GM21786 (cell line): ENCODE measurements around the gene KLHL17.

Source experiments
- ATAC-seq: cut with Tn5 transposase; IDR thresholded peaks from one replicate; pipeline ENCODE4 v1.9.1; 2021; ENCODE audit not compliant: unreplicated experiment

The KLHL17 gene

GRCh38 chr1:960363-961131, at the start of gene KLHL17:
Gene KLHL17, plus strand, starts transcription at chr1:960584. Its CDS starts 110 bp downstream, at chr1:960694.
- ATAC-seq = peak; percentile 36

- ATAC-seq = no peak
These were observed 49.3 kb upstream of the KLHL17 start for GRCh38 chr1:910881-911721.

GRCh38 chr1:911875-912739, 48.3 kb upstream of the KLHL17 start:
- no peak for ATAC-seq

GRCh38 chr1:912740-913301, 47.6 kb upstream of the KLHL17 start:
- no peak for ATAC-seq

- ATAC-seq = no peak
These were observed 46.8 kb upstream of the KLHL17 start for GRCh38 chr1:913491-914130.

- ATAC-seq = no peak
These were observed 46.1 kb upstream of the KLHL17 start for GRCh38 chr1:914131-914890.

GRCh38 chr1:914891-915280, 45.5 kb upstream of the KLHL17 start:
- no peak for ATAC-seq

GRCh38 chr1:915295-916172, 44.9 kb upstream of the KLHL17 start:
- ATAC-seq = no peak

GRCh38 chr1:916173-917075, 44.0 kb upstream of the KLHL17 start:
- no peak for ATAC-seq

- no peak for ATAC-seq
These were observed 43.3 kb upstream of the KLHL17 start for GRCh38 chr1:917076-917459.

- no peak for ATAC-seq
These were observed 42.8 kb upstream of the KLHL17 start for GRCh38 chr1:917466-918091.

- no peak for ATAC-seq
These were observed 42.0 kb upstream of the KLHL17 start for GRCh38 chr1:918353-918752.

- no peak for ATAC-seq
These were observed 41.5 kb upstream of the KLHL17 start for GRCh38 chr1:918843-919242.

GRCh38 chr1:919271-919872, 41.0 kb upstream of the KLHL17 start:
- ATAC-seq = no peak

GRCh38 chr1:920010-920409, 40.4 kb upstream of the KLHL17 start:
- no peak for ATAC-seq

- ATAC-seq = no peak
These were observed 39.9 kb upstream of the KLHL17 start for GRCh38 chr1:920521-920920.
